ENCODE measurements around the gene SAT2. TPM values are rescaled to one million over a fixed set of nuclear protein-coding genes. Genes with fewer than 3 reads are reported as not detected.

Gene SAT2
- total and polyA plus RNA-seq, 2 of the 13 experiments (the other 11 are each of a cell fraction or from before 2014, with no cell fraction given), result 37.6 to 93.7 TPM

DNA sequence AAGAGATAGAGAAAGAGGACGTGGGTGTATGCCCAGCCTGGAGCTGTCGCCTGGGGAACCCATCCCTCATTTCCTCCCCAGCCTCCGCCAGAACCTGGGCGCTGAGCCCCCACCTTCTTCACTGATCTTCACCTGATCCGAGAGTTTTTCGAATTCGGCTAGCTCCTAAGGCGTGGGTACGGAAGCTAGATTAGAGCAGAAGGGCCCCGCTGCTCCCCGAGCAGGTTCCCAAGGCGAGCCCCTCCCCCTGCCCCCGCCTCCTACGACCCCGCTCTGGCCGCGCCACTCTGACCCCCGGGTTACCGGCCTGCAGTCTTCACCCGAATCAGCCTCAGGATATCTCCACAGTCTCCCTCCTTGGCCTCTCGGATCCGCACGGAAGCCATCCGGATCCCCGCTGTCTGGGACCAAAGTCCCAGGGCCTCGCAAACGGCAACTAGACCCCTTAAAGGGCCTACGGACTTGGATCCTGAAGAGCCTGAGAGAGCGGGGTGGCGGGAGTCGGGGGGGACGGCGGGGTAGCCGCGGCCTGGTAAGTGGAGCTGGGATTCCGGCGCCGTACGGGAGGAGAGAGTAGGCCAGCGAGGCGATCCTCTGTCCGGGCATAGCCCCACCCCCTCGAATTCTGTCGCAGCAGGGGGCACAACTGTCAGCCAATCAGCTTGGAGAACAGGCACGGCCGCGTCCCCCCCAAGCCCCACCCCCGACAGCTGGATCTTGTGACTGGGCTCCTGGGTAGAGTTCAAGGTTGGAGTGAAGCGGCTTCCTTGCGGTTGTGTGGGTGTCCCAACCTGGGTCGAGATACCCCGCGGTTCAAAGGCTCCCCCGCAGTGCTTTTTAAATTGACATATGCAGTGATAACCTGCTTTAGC, at the start of gene SAT2 (continued):
- TF ChIP-seq TCF12 (IDR thresholded peaks at IDR 0.05) (no peak), TCF12 (CRISPR knock-in tag; IDR thresholded peaks at IDR 0.05) (no peak), SNAI1 (CRISPR knock-in tag; IDR thresholded peaks at IDR 0.05; ENCODE audit: borderline replicate concordance) (peak; percentile 73; the same call in 1 of the 2 replicates), ZBTB42 (CRISPR knock-in tag; IDR thresholded peaks at IDR 0.05) (0 out of 2 replicates have a peak, but pooled peaks have one; percentile 44), ZNF816 (CRISPR knock-in tag; IDR thresholded peaks at IDR 0.05; ENCODE audit: borderline replicate concordance) (peak; percentile 69; the same call in 1 of the 2 replicates), SAP130 (CRISPR knock-in tag; IDR thresholded peaks at IDR 0.05; ENCODE audit: low read depth) (peak; percentile 92), ZBTB38 (CRISPR knock-in tag; IDR thresholded peaks at IDR 0.05) (no peak), ZNF629 (CRISPR knock-in tag; conservative IDR thresholded peaks at IDR 0.05) (no peak), ETV5 (CRISPR knock-in tag; IDR thresholded peaks at IDR 0.05; ENCODE audit: borderline replicate concordance) (no peak; the same call in 1 of the 2 replicates), ZNF292 (CRISPR knock-in tag; IDR thresholded peaks at IDR 0.05; ENCODE audit: borderline replicate concordance, low read depth) (peak; percentile 65; the same call in 1 of the 2 replicates), PAX8 (CRISPR knock-in tag; IDR thresholded peaks at IDR 0.05; ENCODE audit: borderline replicate concordance) (no peak), ZNF30 (CRISPR knock-in tag; IDR thresholded peaks at IDR 0.05) (no peak), ZFP36 (IDR thresholded peaks at IDR 0.05; ENCODE audit: borderline replicate concordance, low read depth, low read length, partially characterized antibody) (no peak), BRCA1 (CRISPR knock-in tag; IDR thresholded peaks at IDR 0.05) (peak; percentile 69; the same call in 1 of the 2 replicates), NRL (CRISPR knock-in tag; IDR thresholded peaks at IDR 0.05; ENCODE audit: borderline replicate concordance) (no peak; the same call in 1 of the 2 replicates), ZBTB7A (CRISPR knock-in tag; IDR thresholded peaks at IDR 0.05) (no peak)
- TF ChIP-seq, protein P1, sequence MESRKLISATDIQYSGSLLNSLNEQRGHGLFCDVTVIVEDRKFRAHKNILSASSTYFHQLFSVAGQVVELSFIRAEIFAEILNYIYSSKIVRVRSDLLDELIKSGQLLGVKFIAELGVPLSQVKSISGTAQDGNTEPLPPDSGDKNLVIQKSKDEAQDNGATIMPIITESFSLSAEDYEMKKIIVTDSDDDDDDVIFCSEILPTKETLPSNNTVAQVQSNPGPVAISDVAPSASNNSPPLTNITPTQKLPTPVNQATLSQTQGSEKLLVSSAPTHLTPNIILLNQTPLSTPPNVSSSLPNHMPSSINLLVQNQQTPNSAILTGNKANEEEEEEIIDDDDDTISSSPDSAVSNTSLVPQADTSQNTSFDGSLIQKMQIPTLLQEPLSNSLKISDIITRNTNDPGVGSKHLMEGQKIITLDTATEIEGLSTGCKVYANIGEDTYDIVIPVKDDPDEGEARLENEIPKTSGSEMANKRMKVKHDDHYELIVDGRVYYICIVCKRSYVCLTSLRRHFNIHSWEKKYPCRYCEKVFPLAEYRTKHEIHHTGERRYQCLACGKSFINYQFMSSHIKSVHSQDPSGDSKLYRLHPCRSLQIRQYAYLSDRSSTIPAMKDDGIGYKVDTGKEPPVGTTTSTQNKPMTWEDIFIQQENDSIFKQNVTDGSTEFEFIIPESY (CRISPR knock-in tag; IDR thresholded peaks at IDR 0.05), result no peak
- TF ChIP-seq, protein P2, sequence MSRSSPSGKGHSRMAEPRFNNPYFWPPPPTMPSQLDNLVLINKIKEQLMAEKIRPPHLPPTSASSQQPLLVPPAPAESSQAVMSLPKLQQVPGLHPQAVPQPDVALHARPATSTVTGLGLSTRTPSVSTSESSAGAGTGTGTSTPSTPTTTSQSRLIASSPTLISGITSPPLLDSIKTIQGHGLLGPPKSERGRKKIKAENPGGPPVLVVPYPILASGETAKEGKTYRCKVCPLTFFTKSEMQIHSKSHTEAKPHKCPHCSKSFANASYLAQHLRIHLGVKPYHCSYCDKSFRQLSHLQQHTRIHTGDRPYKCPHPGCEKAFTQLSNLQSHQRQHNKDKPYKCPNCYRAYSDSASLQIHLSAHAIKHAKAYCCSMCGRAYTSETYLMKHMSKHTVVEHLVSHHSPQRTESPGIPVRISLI (CRISPR knock-in tag; IDR thresholded peaks at IDR 0.05; ENCODE audit: borderline replicate concordance), result no peak
- TF ChIP-seq, protein P3, sequence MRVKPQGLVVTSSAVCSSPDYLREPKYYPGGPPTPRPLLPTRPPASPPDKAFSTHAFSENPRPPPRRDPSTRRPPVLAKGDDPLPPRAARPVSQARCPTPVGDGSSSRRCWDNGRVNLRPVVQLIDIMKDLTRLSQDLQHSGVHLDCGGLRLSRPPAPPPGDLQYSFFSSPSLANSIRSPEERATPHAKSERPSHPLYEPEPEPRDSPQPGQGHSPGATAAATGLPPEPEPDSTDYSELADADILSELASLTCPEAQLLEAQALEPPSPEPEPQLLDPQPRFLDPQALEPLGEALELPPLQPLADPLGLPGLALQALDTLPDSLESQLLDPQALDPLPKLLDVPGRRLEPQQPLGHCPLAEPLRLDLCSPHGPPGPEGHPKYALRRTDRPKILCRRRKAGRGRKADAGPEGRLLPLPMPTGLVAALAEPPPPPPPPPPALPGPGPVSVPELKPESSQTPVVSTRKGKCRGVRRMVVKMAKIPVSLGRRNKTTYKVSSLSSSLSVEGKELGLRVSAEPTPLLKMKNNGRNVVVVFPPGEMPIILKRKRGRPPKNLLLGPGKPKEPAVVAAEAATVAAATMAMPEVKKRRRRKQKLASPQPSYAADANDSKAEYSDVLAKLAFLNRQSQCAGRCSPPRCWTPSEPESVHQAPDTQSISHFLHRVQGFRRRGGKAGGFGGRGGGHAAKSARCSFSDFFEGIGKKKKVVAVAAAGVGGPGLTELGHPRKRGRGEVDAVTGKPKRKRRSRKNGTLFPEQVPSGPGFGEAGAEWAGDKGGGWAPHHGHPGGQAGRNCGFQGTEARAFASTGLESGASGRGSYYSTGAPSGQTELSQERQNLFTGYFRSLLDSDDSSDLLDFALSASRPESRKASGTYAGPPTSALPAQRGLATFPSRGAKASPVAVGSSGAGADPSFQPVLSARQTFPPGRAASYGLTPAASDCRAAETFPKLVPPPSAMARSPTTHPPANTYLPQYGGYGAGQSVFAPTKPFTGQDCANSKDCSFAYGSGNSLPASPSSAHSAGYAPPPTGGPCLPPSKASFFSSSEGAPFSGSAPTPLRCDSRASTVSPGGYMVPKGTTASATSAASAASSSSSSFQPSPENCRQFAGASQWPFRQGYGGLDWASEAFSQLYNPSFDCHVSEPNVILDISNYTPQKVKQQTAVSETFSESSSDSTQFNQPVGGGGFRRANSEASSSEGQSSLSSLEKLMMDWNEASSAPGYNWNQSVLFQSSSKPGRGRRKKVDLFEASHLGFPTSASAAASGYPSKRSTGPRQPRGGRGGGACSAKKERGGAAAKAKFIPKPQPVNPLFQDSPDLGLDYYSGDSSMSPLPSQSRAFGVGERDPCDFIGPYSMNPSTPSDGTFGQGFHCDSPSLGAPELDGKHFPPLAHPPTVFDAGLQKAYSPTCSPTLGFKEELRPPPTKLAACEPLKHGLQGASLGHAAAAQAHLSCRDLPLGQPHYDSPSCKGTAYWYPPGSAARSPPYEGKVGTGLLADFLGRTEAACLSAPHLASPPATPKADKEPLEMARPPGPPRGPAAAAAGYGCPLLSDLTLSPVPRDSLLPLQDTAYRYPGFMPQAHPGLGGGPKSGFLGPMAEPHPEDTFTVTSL (CRISPR knock-in tag; IDR thresholded peaks at IDR 0.05; ENCODE audit: borderline replicate concordance), result 0 out of 2 replicates have a peak, but pooled peaks have one; percentile 28

Data from HepG2 (cell line).